GM12864 (cell line): ENCODE data around the gene TGM2.

Experiments used
- DNase-seq: peaks from one replicate; pipeline ENCODE4 v3.0.0-alpha.2; 2011; ENCODE audit warnings: low read depth
- H3K4me3 ChIP-seq: 2 replicates; pipeline ENCODE4 v1.5.1; 2011; ENCODE audit warnings: mild to moderate bottlenecking, low read depth, low read length, control low read depth
- CTCF ChIP-seq: IDR thresholded peaks from 2 replicates; pipeline ENCODE4 v1.5.1; 2011; ENCODE audit warnings: low read depth, mild to moderate bottlenecking, moderate library complexity, low read length, control low read depth, inconsistent platforms; ENCODE audit errors: missing control alignments

Gene TGM2

GRCh38 chr20:38165966-38166702, 1.1 kb upstream of the TGM2 start:
- no peak for DNase-seq
- TF ChIP-seq CTCF, result no peak
- H3K4me3 ChIP-seq, result no peak overlapping the region

- DNase-seq, result no peak
- no peak for TF ChIP-seq CTCF
- peak overlapping the region; percentile 34 for H3K4me3 ChIP-seq
Observed at GRCh38 chr20:38164624-38165088, 414 bp downstream of the TGM2 start.

GRCh38 chr20:38164069-38164468, 1.0 kb downstream of the TGM2 start:
- H3K4me3 ChIP-seq, result no peak overlapping the region
- no peak for DNase-seq

GRCh38 chr20:38162878-38163875, 1.9 kb downstream of the TGM2 start:
- no peak for TF ChIP-seq CTCF
- no peak overlapping the region for H3K4me3 ChIP-seq
- DNase-seq, result no peak

More at GRCh38 chr20:38164069-38164468, 1.0 kb downstream of the TGM2 start:
- no peak for TF ChIP-seq CTCF

- no peak for TF ChIP-seq CTCF
- DNase-seq, result no peak
- no peak overlapping the region for H3K4me3 ChIP-seq
Observed at GRCh38 chr20:38162149-38162548, 2.9 kb downstream of the TGM2 start.

- no peak for DNase-seq
- H3K4me3 ChIP-seq, result no peak overlapping the region
- TF ChIP-seq CTCF, result no peak
Observed at GRCh38 chr20:38161412-38161774, 3.7 kb downstream of the TGM2 start.
